Sigmoid colon (tissue), 4 donors: ENCODE measurements around the gene LEF1.

Experiments used
- CTCF ChIP-seq, 4 experiments: fragments of 450-650 bp in 3 of 4; fragments of 200-600 bp in 1 of 4; IDR thresholded peaks; one replicate each; pipeline ENCODE4 v1.5.1; 2016 to 2019; ENCODE audit warnings: antibody characterized with exemption in 4 of 4, mild to moderate bottlenecking in 3 of 4, moderate library complexity in 2 of 4
- EP300 ChIP-seq, 4 donors: sonication (generic); formaldehyde crosslinking; IDR thresholded peaks; one replicate each; pipeline ENCODE4 v1.6.1; 2017; ENCODE audit warnings: antibody characterized with exemption in 4 of 4

GRCh38 chr4:108172231-108172752, 3.6 kb upstream of the LEF1 start:
- TF ChIP-seq EP300 (IDR thresholded peaks at IDR 0.05) (no peak), CTCF (IDR thresholded peaks at IDR 0.05) (no peak)
